H9 (cell line): Measurements from ENCODE around the gene LAMTOR4. TPM values are rescaled to one million over a fixed set of nuclear protein-coding genes. Genes with fewer than 3 reads are reported as not detected.

Experiments used
- DNase-seq: peaks from one replicate; pipeline ENCODE4 v3.0.0-alpha.2; 2017
- H2AFZ ChIP-seq: one replicate; pipeline ENCODE4 v1.6.1; 2013; ENCODE audit warnings: mild to moderate bottlenecking, low read length, control low read depth, moderate library complexity
- H2AK5ac ChIP-seq: 2 replicates; pipeline ENCODE4 v1.6.1; 2013; ENCODE audit warnings: low read length, control low read depth, mixed read lengths; ENCODE audit not compliant: insufficient read length
- H2BK120ac ChIP-seq: one replicate; pipeline ENCODE4 v1.6.1; 2013; ENCODE audit warnings: low read depth, mild to moderate bottlenecking, low read length, control low read depth, inconsistent platforms; ENCODE audit not compliant: poor library complexity, severe bottlenecking
- H2BK12ac ChIP-seq: 2 replicates; pipeline ENCODE4 v1.6.1; 2013; ENCODE audit warnings: low read length, control low read depth, mixed read lengths, low read depth; ENCODE audit not compliant: insufficient read length
- H2BK15ac ChIP-seq: 2 replicates; pipeline ENCODE4 v1.6.1; 2013; ENCODE audit warnings: low read depth, low read length, control low read depth
- H2BK20ac ChIP-seq: one replicate; pipeline ENCODE4 v1.6.1; 2013; ENCODE audit warnings: low read depth, mild to moderate bottlenecking, low read length, control low read depth, inconsistent platforms; ENCODE audit not compliant: poor library complexity, severe bottlenecking
- H2BK5ac ChIP-seq: 2 replicates; pipeline ENCODE4 v1.6.1; 2013; ENCODE audit warnings: low read length, control low read depth, mixed read lengths; ENCODE audit not compliant: insufficient read length
- H3K14ac ChIP-seq: 2 replicates; pipeline ENCODE4 v1.6.1; 2013; ENCODE audit warnings: low read length, control low read depth; ENCODE audit not compliant: insufficient read depth
- H3K18ac ChIP-seq: 2 replicates; pipeline ENCODE4 v1.6.1; 2013; ENCODE audit warnings: low read depth, mild to moderate bottlenecking, mixed read lengths, low read length, control low read depth; ENCODE audit not compliant: insufficient read length
- H3K23ac ChIP-seq: 2 replicates; pipeline ENCODE4 v1.6.1; 2013; ENCODE audit warnings: low read length, control low read depth, mixed read lengths, low read depth; ENCODE audit not compliant: insufficient read length
- H3K23me2 ChIP-seq: 2 replicates; pipeline ENCODE4 v1.6.1; 2013; ENCODE audit warnings: low read depth, mild to moderate bottlenecking, mixed read lengths, low read length, control low read depth; ENCODE audit not compliant: insufficient read length, poor library complexity, severe bottlenecking
- H3K27ac ChIP-seq: 2 replicates; pipeline ENCODE4 v1.5.1; 2013; ENCODE audit warnings: low read length, control low read depth, mixed read lengths, low read depth; ENCODE audit not compliant: insufficient read length
- H3K27me3 ChIP-seq: 2 replicates; pipeline ENCODE4 v1.6.1; 2013; ENCODE audit warnings: low read length, control low read depth, inconsistent platforms; ENCODE audit not compliant: insufficient read depth
- H3K4ac ChIP-seq: 2 replicates; pipeline ENCODE4 v1.6.1; 2013; ENCODE audit warnings: low read depth, mild to moderate bottlenecking, control low read depth, inconsistent platforms, low read length, moderate library complexity
- H3K4me1 ChIP-seq: 2 replicates; pipeline ENCODE4 v1.6.1; 2013; ENCODE audit warnings: low read length, control low read depth, inconsistent platforms; ENCODE audit not compliant: insufficient read depth
- H3K4me2 ChIP-seq: 2 replicates; pipeline ENCODE4 v1.6.1; 2013; ENCODE audit warnings: low read length, control low read depth, mixed read lengths; ENCODE audit not compliant: insufficient read length, insufficient read depth
- H3K56ac ChIP-seq: 2 replicates; pipeline ENCODE4 v1.6.1; 2013; ENCODE audit warnings: low read depth, mild to moderate bottlenecking, mixed read lengths, low read length, control low read depth; ENCODE audit not compliant: insufficient read length
- H3K79me1 ChIP-seq: 2 replicates; pipeline ENCODE4 v1.6.1; 2013; ENCODE audit warnings: low read depth, mild to moderate bottlenecking, moderate library complexity, low read length, control low read depth, inconsistent platforms; ENCODE audit not compliant: insufficient read depth, poor library complexity, severe bottlenecking
- H3K79me2 ChIP-seq: 2 replicates; pipeline ENCODE4 v1.6.1; 2013; ENCODE audit warnings: low read length, control low read depth, inconsistent platforms; ENCODE audit not compliant: insufficient read depth
- H3K9ac ChIP-seq: 2 replicates; pipeline ENCODE4 v1.6.1; 2013; ENCODE audit warnings: low read length, control low read depth, mixed read lengths; ENCODE audit not compliant: insufficient read length; ENCODE audit errors: extremely low read depth
- H3K9me3 ChIP-seq: one replicate; pipeline ENCODE4 v1.6.1; 2013; ENCODE audit warnings: low read depth, low read length, inconsistent platforms; ENCODE audit not compliant: control insufficient read depth
- H3T11ph ChIP-seq: one replicate; pipeline ENCODE4 v1.6.1; 2013; ENCODE audit warnings: mild to moderate bottlenecking, low read length, control low read depth, inconsistent platforms
- H4K20me1 ChIP-seq: one replicate; pipeline ENCODE4 v1.6.1; 2013; ENCODE audit not compliant: control insufficient read depth, insufficient read length, insufficient read depth
- H4K5ac ChIP-seq: 2 replicates; pipeline ENCODE4 v1.6.1; 2013; ENCODE audit warnings: low read depth, mild to moderate bottlenecking, mixed read lengths, low read length, control low read depth; ENCODE audit not compliant: insufficient read length
- H4K8ac ChIP-seq: replicated peaks from 2 replicates; pipeline ENCODE4 v1.6.1; 2013; ENCODE audit warnings: low read length, control low read depth, mixed read lengths, low read depth; ENCODE audit not compliant: insufficient read length
- H4K91ac ChIP-seq: 2 replicates; pipeline ENCODE4 v1.6.1; 2013; ENCODE audit warnings: low read depth, mild to moderate bottlenecking, moderate library complexity, mixed read lengths, low read length, control low read depth; ENCODE audit not compliant: insufficient read length
- H3K27ac Mint-ChIP-seq, 3 experiments: 2 replicates in 2 of 3; 3 replicates in 1 of 3; pipeline ENCODE4 v1.8.0; 2020 to 2021; ENCODE audit warnings: mixed read lengths in 3 of 3, mild to moderate bottlenecking in 1 of 3, moderate library complexity in 1 of 3
- H3K27me3 Mint-ChIP-seq: 2 replicates; pipeline ENCODE4 v1.8.0; 2021; ENCODE audit warnings: low read depth, mild to moderate bottlenecking, moderate library complexity, mixed read lengths
- H3K36me3 Mint-ChIP-seq, 3 experiments: 2 replicates in 2 of 3; 3 replicates in 1 of 3; pipeline ENCODE4 v1.8.0; 2020 to 2021; ENCODE audit warnings: low read depth in 3 of 3, mixed read lengths in 3 of 3; ENCODE audit not compliant: insufficient read depth in 1 of 3
- H3K4me1 Mint-ChIP-seq, 2 experiments: 2 replicates each; pipeline ENCODE4 v1.8.0; 2020; ENCODE audit warnings: mixed read lengths in 2 of 2
- H3K4me3 Mint-ChIP-seq, 2 experiments: 2 replicates in 1 of 2; 3 replicates in 1 of 2; pipeline ENCODE4 v1.8.0; 2020 to 2021; ENCODE audit warnings: mild to moderate bottlenecking in 2 of 2, mixed read lengths in 2 of 2, moderate library complexity in 1 of 2
- H3K9me3 Mint-ChIP-seq, 2 experiments: 2 replicates in 1 of 2; 3 replicates in 1 of 2; pipeline ENCODE4 v1.8.0; 2020; ENCODE audit warnings: mild to moderate bottlenecking in 2 of 2, mixed read lengths in 2 of 2, moderate library complexity in 1 of 2
- WGBS: extraction: QIAGEN DNeasy Blood & Tissue Kit; methylation state at CpG from one replicate; pipeline ENCODE4 v1.1.7; 2013; ENCODE audit warnings: missing lambda C conversion rate, low lambda C conversion rate, mixed read lengths; ENCODE audit not compliant: insufficient read length; ENCODE audit errors: extremely low coverage; 5-methylcytosine and 5-hydroxymethylcytosine counted together
- total RNA-seq: library from RNA; stranded (reverse); gene quantifications from 2 replicates; pipeline ENCODE4 v1.2.1, GENCODE V29; 2021
- TF ChIP-seq, protein P1 (sequence below): fragments of 200-600 bp; sonication (generic); conservative IDR thresholded peaks from 3 replicates; pipeline ENCODE4 v1.8.0; 2021; ENCODE audit warnings: antibody characterized with exemption, mild to moderate bottlenecking

LAMTOR4 gene
- total RNA-seq, 1 experiment from 2014 or later: 179 TPM

DNA sequence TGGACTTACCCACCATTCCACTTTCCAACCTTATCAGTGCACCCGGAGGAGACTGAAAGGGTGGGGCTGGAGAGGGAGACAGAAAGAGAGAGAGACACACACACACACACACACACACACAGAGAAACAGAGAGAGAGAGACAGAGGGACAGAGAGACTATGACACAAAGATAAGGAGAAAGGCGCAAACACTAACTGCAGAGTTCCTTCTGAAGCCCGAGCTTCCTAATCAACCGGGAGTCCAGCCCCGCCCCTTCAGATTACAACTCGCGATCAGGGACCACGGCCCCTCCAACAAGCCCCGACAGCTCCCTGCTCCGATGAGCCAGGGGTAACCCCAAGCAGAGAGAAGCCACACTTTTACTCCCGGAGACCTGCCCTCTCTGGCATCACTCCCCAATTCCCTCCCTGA lies 19.2 kb downstream of the LAMTOR4 start:
- Histone ChIP-seq H3K4ac (no peak overlapping the region), H2AK5ac (no peak overlapping the region), H3K18ac (no peak overlapping the region), H2BK120ac (no peak overlapping the region), H4K8ac (no peak overlapping the region), H2BK15ac (no peak overlapping the region), H3K4me1 (peaks cover 10% of the 10 kb centered on the region), H4K20me1 (no peaks in the 10 kb centered on the region), H4K5ac (no peak overlapping the region), H3K9me3 (no peaks in the 10 kb centered on the region), H3K4me2 (peak overlapping the region; percentile 65), H3K23me2 (peaks cover 11% of the 10 kb centered on the region), H3K79me2 (no peaks in the 10 kb centered on the region), H2BK5ac (no peak overlapping the region), H3K79me1 (no peaks in the 10 kb centered on the region), H2AFZ (no peak overlapping the region), H2BK12ac (no peak overlapping the region), H3K56ac (no peak overlapping the region), H3K27me3 (no peaks in the 10 kb centered on the region; the same call in 1 of the 2 replicates), H3K9ac (peak overlapping the region; percentile 23), H4K91ac (no peak overlapping the region), H3T11ph (no peak overlapping the region), H3K27ac (no peak overlapping the region), H2BK20ac (no peak overlapping the region), H3K23ac (no peak overlapping the region), H3K14ac (0 out of 2 replicates have a peak overlapping the region, but pooled peaks have one; percentile 16)
- Mint-ChIP-seq H3K27ac (peak overlapping the region in 2 of 3 experiments; percentile 24 to 86; a peak in 2 of 7 replicates), H3K4me3 (peak overlapping the region; percentile 74 to 82), H3K36me3 (peaks cover 3 to 11% (median 4%) of the 10 kb centered on the region in 3 experiments; a peak in 3 of 7 replicates), H3K9me3 (no peaks in the 10 kb centered on the region; a peak in 1 of 5 replicates), H3K27me3 (peaks cover 32% of the 10 kb centered on the region), H3K4me1 (peaks cover 46 to 57% of the 10 kb centered on the region in 2 experiments)
- peak; percentile 40 for DNase-seq
- TF ChIP-seq, protein P1, sequence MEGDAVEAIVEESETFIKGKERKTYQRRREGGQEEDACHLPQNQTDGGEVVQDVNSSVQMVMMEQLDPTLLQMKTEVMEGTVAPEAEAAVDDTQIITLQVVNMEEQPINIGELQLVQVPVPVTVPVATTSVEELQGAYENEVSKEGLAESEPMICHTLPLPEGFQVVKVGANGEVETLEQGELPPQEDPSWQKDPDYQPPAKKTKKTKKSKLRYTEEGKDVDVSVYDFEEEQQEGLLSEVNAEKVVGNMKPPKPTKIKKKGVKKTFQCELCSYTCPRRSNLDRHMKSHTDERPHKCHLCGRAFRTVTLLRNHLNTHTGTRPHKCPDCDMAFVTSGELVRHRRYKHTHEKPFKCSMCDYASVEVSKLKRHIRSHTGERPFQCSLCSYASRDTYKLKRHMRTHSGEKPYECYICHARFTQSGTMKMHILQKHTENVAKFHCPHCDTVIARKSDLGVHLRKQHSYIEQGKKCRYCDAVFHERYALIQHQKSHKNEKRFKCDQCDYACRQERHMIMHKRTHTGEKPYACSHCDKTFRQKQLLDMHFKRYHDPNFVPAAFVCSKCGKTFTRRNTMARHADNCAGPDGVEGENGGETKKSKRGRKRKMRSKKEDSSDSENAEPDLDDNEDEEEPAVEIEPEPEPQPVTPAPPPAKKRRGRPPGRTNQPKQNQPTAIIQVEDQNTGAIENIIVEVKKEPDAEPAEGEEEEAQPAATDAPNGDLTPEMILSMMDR: no peak
- WGBS: no CpG with 5 or more reads among the region's 11 CpGs
